NCI-H1436 treated with DMSO at 0.1 percent for 48 hours (cell line): Measurements from ENCODE around the gene CPSF4.
"Not testable (repeated sequence)": the region's sequence is repeated elsewhere in the genome, so short reads cannot be mapped to it uniquely, and the experiment has no call there.

Experiments used
- DNase-seq: peaks from one replicate; lab custom pipeline; 2025; lab: John Stamatoyannopoulos, UW

The CPSF4 gene

DNA sequence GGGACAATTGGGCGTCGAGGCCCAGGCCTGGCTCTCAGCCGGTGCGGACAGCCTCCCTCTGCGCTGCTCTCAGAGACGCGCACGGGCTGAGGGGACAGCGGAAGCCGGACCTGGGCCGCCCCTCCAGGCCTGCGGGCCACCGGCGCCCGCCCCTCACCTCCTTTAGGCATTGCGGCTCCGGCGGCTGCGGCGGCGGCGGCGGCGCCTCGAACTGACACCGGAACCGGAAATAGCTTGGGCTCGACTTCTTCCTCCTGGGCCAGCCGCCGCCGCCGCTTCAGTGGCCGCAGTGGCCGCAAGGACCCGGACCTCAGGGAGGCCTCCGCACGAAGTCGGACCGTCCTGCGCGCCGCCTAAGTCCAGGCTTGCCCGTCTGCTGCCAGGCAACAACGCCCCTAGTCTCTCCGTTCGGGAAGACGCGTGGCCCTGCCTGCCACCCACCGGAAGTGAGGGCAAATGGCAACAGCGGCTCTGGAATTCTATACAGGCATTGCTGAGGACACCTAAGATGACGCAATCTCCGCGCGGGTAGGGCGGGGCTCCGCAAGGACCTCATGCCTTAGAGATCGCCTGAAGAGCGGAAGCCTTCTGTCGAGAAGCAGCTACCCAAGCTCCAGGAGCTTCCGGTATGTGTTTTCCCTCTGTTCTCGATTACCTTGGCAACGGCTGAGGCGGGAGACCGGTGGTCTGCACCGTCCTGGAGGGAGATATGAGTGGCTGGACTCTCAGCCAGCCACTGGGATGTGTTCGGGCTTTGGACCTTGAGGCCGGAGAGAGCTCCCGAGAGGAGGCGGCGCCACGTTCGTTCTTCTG, 30.2 kb upstream of the CPSF4 start, which contains the start of the genes BUD31 and PDAP1:
TSS of gene BUD31 (plus strand) at position 591 of the 813 bp plus-strand sequence. CDS start 2,124 bp downstream, outside the sequence.
TSS of gene PDAP1 (minus strand) at position 219 of the 813 bp plus-strand sequence. CDS start at position 170, 49 bp downstream.
- peak; percentile 78 for DNase-seq

- DNase-seq = no peak
Measured at GRCh38 chr7:99409192-99409572, 29.6 kb upstream of the CPSF4 start.

- DNase-seq = no peak
Measured at GRCh38 chr7:99409806-99410205, 28.9 kb upstream of the CPSF4 start.

DNA sequence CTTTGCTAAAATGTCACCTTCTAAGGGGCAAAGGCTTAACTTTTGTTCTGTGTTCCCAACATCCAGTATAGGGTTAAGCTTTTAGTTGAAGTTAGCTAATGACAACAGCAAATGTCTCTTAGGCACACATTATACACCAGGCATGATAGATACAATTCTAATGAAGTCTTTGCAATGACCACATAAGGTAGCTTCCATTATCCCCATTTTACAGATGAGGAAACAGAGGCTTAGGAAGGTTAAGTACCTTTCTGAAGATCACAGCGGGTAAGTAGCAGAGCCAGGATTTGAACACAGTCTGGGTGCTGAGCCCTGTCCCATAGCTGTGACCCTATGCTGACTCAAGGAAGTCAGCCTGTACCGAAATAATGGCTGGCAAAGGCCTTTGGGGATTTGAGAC, 28.1 kb upstream of the CPSF4 start:
- no peak for DNase-seq

DNA sequence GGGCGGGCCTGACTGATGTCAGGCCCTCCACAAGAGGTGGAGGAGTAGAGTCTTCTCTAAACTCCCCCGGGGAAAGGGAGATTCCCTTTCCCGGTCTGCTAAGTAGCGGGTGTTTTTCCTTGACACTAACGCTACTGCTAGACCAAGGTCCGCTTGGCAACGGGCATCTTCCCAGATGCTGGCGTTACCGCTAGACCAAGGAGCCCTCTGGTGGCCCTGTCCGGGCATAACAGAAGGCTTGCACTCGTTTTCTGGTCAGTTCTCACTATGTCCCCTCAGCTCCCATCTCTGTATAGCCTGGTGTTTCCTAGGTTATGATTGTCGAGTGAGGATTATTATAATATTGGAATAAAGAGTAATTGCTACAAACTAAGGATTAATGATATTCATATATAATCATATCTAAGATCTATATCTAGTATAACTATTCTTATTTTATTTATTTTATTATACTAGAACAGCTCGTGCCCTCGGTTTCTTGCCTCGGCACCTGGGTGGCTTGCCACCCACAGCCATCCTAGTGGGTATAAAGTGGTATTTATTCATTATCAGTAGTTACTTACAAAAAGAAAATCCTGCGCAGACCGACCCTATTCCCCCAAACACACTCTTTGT, 23.1 kb upstream of the CPSF4 start:
- DNase-seq = not testable (repeated sequence)

DNA sequence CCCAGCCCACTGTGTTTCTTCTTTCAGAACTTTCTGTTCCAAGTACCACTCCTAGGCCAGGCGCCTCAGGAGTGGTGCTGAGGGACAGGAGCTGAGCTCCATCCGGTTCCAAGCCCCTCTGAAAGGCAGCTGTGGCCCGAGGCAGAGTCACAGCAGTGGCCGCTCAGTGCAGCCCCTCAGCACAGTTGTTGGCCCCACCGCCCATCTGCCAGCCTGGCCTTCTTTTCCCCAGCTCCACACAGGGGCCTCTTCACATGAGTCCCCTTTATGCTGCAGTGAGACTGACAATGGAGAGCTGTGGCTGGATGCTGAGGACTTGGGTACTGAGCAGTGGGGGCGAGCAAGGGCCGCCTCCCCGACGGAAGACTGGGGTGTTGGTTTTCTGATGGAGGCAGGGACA, 20.5 kb upstream of the CPSF4 start:
- no peak for DNase-seq

GRCh38 chr7:99419323-99420021, 19.3 kb upstream of the CPSF4 start:
- DNase-seq = no peak

DNA sequence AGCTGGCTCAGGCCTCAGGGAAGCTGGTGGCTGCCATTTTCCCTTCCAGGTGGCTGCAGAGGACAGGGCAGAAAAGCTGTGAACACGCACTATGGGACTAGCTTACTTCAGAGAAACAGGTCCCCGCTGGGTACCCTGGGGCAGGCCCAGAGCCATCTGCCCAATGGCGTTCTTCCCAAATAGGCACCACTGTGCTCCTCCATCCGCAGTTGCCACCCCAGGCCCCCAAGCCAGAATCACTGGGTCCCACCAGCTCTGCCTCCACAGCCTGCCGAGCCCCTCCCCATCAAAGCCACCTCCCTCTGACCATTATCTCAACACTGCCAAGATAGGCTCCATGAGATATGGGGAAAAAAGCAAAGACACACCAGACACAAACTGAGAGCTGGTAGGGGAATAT, 18.5 kb upstream of the CPSF4 start:
- no peak for DNase-seq

DNA sequence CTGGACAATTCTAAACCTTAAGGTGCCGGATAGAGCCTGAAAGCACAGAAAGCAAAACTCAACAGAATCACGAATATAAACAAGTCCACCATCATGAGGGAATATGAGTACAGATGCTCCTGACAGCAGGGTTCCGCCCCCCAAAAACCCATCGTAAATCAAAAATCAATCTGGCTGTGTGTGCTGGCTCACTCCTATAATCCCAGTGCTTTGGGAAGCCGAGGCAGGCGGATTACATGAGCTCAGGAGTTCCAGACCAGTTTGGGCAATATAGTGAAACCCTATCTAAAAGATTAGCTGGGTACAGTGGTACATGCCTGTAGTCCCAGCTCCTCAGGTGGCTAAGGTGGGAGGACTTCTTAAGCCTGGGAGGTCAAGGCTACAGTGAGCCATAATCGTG, 17.8 kb upstream of the CPSF4 start:
- DNase-seq = no peak

- no peak for DNase-seq
Measured at GRCh38 chr7:99422186-99422585, 16.6 kb upstream of the CPSF4 start.

DNA sequence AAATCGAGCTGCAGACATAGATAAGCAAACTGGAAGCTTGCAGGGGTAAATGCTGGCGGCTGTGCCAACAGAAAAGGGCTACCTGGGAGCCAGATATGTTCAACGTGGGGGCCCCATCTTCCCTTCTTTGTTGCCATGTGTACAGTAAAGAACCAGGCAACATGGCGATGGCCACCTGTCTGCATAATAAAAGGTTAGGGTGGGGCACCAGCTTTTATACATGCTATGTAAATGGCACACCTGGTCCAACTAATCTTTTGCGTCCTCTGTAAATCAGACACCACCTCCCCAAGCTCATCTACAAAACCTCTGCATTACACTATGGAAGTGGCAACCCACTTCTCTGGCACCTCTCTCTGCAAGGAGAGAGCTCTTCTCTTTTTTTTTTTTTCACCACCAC, 16.1 kb upstream of the CPSF4 start:
- DNase-seq = no peak

- DNase-seq = no peak
Measured at GRCh38 chr7:99424932-99425730, 13.6 kb upstream of the CPSF4 start.

DNA sequence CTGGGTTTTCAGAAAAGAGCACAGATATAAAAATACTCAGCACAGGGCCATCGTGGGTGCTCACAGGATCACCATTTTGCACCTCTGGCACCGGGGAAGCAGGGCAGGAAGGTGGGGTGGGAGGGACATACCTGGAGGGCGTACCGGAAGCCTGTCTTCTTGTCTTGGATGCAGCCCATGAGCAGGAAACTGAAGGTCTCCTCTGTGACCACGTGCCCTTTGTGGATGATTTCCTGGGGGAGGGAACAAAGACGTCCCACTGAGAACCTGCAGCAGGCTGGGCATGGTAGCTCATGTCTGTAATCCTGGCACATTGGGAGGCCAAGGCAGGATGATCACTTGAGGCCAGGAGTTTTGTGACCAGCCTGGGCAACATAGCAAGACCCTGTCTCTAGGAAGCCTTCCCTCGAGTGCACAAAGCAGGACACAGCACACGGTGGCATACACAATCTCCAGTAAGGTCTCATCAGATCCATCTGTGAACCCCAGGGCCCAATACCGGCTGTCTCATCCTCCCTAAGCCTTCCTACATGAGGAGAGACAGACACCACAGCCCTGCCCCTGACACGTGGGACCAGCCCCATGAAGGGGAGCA, 9.7 kb upstream of the CPSF4 start:
- DNase-seq = no peak

GRCh38 chr7:99429756-99430155, 9.0 kb upstream of the CPSF4 start:
- DNase-seq = no peak

GRCh38 chr7:99431756-99432540, 6.8 kb upstream of the CPSF4 start:
- not testable (repeated sequence) for DNase-seq

DNA sequence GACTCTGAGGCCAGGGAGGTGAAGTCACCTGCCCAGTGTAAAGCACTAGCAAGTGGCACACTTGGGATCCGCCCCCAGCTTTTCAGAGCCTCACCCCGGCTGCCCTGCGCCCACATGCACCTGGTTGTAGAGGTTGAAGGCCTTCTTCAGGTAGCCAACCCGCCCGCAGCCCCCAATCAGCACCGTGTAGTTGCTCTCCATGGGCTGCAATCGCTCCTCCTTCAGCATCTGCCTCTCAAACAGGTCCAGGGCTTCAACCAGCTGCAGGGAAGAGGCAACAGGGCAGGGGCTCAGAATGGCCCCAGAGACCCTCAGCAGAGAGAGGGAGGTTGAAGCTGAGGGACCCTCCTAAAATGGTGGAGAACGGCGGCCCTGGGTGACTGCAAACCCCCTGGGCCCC, 5.6 kb upstream of the CPSF4 start:
- no peak for DNase-seq

DNA sequence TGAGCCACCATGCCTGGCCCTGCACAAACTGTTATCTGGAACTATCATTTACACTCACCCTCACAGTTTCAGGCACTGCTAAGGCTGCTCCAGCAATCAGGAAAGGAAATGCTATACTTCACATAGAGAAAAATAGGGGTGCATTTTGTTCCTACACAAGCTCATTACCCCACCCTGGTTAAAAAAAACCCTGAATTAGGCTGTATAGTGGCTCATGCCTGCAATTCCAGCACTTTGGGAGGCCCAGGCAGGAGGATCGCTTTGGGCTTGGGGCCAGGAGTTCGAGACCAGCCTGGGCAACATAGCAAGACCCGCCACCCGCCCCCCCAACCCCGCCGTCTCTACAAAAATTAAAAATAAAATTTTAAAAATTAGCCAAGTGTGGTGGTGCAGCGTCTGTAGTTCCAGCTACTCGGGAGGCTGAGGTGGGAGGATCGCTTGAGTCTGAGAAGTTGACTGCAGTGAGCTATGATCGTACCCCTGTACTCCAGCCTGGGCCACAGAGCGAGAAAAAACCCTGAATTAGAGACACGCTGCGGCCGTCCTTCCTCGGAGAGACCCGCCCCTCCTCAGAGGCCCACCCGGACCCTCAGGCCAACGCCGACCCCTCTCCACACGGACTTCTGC, 684 bp upstream of the CPSF4 start:
- DNase-seq = no peak

GRCh38 chr7:99440195-99440594, 1.5 kb downstream of the CPSF4 start:
- DNase-seq = no peak

DNA sequence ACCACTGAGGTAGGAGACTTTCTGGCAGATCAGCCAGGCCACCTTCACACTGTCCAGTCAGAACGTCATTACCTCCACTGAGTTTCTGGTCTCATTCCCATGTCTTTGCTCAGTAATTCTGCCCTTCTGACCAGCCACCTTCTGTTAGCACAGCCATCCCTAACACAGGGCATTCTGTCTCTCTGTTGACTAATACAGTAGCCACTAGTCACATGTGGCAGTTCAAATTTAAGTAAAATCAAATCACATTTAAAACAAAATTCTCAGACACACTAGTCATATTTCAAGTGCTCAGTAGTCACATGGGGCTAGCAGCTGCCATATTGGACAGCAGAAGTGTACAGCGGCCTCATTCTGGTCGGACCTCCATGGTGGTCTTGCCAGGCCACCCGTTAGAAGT, 7.4 kb downstream of the CPSF4 start:
- no peak for DNase-seq

DNA sequence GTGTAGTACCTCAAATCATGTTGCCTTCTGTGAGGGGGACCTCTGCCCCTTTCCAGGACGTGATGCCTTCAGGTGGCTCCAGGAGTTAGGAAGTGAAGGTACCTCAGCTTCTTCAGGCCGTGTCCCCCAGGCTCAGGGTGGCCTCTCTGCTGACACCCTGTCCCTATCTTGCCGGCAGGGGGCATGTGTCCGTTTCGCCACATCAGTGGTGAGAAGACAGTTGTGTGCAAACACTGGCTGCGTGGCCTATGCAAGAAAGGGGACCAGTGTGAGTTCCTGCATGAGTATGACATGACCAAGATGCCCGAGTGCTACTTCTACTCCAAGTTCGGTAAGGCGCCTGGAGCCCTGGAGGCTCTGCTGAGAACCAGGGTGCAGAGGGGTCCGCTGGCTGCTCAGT, 9.2 kb downstream of the CPSF4 start:
- no peak for DNase-seq
